Non-pigmented ciliary epithelial cell (primary cell): ENCODE measurements around the gene PEBP1.
"Not testable (repeated sequence)": the region's sequence is repeated elsewhere in the genome, so short reads cannot be mapped to it uniquely, and the experiment has no call there.

Experiments
- DNase-seq: peaks from one replicate; pipeline ENCODE4 v3.0.0-alpha.2; 2010; ENCODE audit warnings: low read depth

PEBP1 gene

GRCh38 chr12:118135788-118136558, at the start of gene PEBP1:
PEBP1 (plus strand) TSS chr12:118136124; CDS start chr12:118136210, 86 bp downstream.
- DNase-seq: peak; percentile 50

GRCh38 chr12:118089782-118090181, 46.1 kb upstream of the PEBP1 start:
- no peak for DNase-seq

DNA sequence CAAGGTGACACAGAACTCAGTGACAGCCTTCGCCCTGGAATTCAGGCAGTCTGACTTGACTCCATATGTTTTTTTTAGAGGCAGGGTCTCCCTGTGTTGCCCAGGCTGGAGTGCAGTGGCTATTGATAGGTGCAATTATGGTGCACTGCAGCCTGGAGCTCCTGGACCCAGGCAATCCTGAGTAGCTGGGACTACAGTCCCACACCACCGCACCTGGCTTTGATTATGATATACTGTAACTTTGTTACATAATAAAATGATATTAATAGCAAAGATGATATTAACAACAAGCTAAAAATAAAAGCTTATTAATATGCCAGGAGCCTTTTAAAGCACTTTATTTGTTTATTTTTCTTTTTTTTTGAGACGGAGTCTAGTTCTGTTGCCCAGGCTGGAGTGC, 41.9 kb upstream of the PEBP1 start:
- no peak for DNase-seq

GRCh38 chr12:118098401-118098800, 37.5 kb upstream of the PEBP1 start:
- DNase-seq: no peak

- no peak for DNase-seq
These were observed 36.8 kb upstream of the PEBP1 start for GRCh38 chr12:118098911-118099671.

DNA sequence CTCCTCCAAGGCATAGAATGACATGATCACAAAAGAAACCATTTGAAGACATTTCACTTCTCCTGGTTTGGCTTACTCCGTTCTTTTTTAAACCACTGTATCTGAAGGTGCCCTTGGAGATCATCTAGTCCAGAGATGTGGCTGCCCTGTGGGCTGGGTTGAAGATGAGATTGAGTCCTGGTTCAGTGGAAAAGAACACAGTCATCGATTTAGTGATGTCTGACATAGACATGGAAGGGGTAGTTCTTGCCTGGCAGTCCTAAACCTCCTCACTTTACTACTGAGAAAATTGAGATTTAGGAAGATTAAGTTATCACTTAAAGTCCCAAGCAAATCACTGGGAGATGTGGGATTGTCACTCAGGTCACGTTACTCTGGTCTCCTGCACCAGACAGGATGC, 34.9 kb upstream of the PEBP1 start:
- DNase-seq: no peak

DNA sequence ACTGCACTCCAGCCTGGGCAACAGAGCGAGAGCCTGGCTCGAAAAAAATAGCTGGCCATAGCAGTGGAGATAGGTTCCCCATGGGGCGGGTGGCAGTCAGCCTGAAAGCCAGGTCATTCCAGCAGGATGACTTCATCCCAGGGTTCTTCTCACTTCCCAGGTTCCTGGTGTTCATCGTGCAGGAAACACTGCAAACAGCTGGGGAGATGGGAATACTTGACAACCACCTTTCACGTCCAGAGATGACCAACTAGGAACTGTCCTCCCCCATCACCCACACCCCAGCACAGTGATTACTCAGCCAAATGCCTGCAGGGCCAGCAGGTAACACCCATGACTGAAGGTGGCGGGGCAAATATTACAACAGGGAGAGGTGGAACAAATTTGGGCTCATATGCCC, 33.9 kb upstream of the PEBP1 start:
- DNase-seq: no peak

DNA sequence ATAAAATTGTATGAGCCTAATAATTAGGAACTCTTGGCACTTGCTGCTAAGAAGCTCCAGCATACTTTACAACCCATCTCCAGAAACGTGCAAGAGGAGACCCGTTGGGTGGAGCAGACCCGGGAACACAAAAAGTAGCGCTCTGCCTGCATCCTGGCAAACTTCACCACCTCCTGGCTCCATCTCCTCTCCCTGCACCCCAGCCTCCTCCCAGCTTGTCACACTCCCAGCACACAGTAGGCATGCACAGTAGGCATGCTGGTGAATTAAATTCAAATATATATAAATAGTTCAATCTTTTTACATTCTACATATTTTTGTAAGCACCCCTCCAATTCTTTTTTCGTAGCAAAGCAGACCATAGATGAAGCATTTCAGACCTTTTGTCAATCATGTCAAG, 33.3 kb upstream of the PEBP1 start:
- no peak for DNase-seq

DNA sequence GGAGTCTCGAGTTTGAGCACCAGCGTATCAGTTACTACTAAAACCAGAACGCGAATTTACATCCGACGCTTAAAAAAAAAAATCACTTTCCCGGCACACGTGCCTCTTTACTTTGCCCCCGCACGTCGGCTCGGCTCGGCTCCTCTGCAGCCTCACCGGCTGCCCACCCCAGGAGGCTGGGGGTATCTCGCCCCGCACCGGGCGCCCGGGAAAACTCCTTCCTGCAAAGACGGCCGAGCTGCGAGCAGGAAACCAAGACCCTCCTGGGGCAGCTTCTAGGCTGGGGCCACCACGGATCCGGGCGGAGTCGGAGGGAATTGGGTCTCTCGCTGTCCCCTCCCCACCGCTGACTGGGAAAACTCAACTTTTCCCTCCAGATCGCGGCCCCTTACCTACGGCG, 32.7 kb upstream of the PEBP1 start:
- DNase-seq: no peak

GRCh38 chr12:118103601-118104382, 32.1 kb upstream of the PEBP1 start, which contains the start of gene VSIG10:
VSIG10 (minus strand) TSS chr12:118104011; CDS start chr12:118103671, 340 bp downstream.
- DNase-seq: no peak

- DNase-seq: no peak
These were observed 28.9 kb upstream of the PEBP1 start for GRCh38 chr12:118107011-118107410.

DNA sequence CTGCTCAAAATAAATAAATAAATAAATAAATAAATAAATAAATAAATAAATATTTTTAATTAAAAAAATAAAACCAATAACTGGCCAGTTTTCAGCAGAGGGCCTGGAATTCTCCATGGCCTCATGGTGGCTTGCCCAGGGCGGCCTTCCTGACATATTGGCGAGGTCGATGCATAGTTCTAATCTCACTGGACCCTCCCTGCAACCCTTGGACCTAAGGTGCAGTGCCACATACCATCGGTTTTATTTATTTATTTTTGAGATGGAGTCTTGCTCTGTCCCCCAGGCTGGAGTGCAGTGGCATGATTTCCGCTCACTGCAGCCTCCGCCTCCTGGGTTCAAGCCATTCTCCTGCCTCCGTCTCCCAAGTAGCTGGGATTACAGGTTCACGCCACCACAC, 28.2 kb upstream of the PEBP1 start:
- no peak for DNase-seq

DNA sequence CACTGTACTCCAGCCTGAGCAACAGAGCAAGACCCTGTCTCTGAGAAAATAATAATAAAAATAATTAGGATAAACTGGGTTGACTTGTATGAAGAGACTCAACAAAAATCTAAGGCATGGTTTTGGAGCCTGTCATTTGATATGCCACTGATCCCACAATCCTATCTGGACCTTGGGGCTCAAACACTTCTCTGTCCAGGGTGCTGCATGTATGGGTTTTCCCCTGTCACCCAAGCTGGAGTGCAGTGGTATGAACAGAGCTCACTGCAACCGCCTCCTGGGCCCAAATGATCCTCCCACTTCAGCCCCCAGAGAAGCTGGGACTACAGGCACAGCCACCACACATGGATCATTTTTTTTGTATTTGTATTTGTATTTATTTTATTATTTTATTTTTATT, 26.8 kb upstream of the PEBP1 start:
- DNase-seq: no peak

- no peak for DNase-seq
These were observed 16.5 kb upstream of the PEBP1 start for GRCh38 chr12:118119449-118119879.

- DNase-seq: no peak
These were observed 15.2 kb upstream of the PEBP1 start for GRCh38 chr12:118120579-118121363.

- no peak for DNase-seq
These were observed 13.7 kb upstream of the PEBP1 start for GRCh38 chr12:118122264-118122663.

DNA sequence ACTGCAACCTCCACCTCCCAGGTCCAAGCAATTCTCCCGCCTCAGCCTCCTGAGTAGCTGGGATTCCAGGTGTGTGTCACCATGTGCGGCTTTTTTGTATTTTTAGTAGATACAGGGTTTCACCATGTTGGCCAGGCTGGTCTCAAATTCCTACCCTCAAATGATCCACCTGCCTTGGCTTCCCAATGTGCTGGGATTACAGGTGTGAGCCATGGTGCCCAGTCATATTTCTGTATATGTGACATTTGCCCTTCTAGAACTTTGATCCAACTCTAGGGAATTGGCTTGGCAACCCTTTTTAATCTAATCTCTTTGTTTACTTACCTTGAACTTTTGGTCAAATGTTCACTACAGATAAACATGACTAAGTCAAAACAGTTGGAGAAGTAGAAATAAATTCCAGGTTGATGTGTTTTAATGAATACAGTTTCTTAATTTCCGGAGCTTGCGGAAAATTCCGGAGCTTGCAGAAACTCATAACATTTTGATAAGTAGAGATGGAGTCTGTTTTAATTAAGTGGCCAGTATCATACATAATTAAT, 11.5 kb upstream of the PEBP1 start:
- no peak for DNase-seq

GRCh38 chr12:118125743-118126118, 10.2 kb upstream of the PEBP1 start:
- no peak for DNase-seq

GRCh38 chr12:118126119-118126757, 9.7 kb upstream of the PEBP1 start:
- no peak for DNase-seq

DNA sequence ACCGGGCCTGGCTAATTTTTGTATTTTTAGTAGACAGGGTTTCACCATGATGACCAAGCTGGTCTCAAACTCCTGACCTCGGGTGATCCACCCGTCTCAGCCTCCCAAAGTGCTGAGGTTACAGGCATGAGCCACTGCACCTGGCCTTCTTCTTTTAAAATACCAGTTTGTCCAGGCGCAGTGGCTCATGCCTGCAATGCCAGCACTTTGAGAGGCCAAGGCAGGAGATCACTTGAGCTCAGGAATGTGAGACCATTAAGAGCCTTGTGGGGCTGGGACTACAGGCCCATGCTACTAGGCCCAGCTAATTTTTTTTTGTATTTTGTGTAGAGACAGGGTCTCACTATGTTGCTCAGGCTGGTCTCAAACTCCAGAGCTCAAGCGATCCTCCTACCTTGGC, 8.1 kb upstream of the PEBP1 start:
- DNase-seq: no peak

DNA sequence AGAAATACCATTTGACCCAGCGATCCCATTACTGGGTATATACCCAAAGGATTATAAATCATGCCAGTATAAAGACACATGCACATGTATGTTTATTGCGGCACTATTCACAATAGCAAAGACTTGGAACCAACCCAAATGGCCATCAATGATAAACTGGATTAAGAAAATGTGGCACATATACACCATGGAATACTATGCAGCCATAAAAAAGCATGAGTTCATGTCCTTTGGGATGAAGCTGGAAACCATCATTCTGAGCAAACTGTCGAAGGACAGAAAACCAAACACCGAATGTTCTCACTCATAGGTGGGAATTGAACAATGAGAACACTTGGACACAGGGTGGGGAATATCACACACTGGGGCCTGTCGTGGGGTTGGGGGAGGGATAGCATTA, 6.5 kb upstream of the PEBP1 start:
- not testable (repeated sequence) for DNase-seq
